ENCODE data around the gene CEP72. TPM values are rescaled to one million over a fixed set of nuclear protein-coding genes. Genes with fewer than 3 reads are reported as not detected.

The CEP72 gene
- total and polyA plus RNA-seq, 5 donors from 2014 or later: 3.2 to 12.3 (median 3.8) TPM

GRCh38 chr5:622946-623522 is 10.9 kb downstream of the CEP72 start:
- Mint-ChIP-seq H3K4me1 (peaks cover 0 to 3% (median 0%) of the 10 kb centered on the region in 4 donors), H3K9me3 (no peaks in the 10 kb centered on the region), H3K27ac (no peak overlapping the region), H3K36me3 (peaks cover 38% of the 10 kb centered on the region), H3K4me3 (no peak overlapping the region), H3K27me3 (no peaks in the 10 kb centered on the region)
- Histone ChIP-seq H3K27ac (ENCODE audit: insufficient read depth, low read length, poor library complexity, severe bottlenecking) (no peak overlapping the region), H3K4me3 (ENCODE audit: low read depth, low read length) (no peak overlapping the region), H3K27me3 (ENCODE audit: control insufficient read depth, insufficient read depth, low read length) (no peaks in the 10 kb centered on the region), H3K36me3 (ENCODE audit: control insufficient read depth, insufficient read depth, low read length) (peaks cover 26% of the 10 kb centered on the region), H3K9me3 (ENCODE audit: control insufficient read depth in 2 of 2, low read length in 2 of 2) (no peaks in the 10 kb centered on the region), H3K4me1 (ENCODE audit: control insufficient read depth, insufficient read depth, low read length, poor library complexity, severe bottlenecking) (no peaks in the 10 kb centered on the region)
- no peak for ATAC-seq (ENCODE audit: low read depth in 2 of 2)
- DNase-seq: no peak

GRCh38 chr5:623531-623930 is 11.4 kb downstream of the CEP72 start:
- Histone ChIP-seq H3K27me3 (ENCODE audit: control insufficient read depth, insufficient read depth, low read length) (no peaks in the 10 kb centered on the region), H3K36me3 (ENCODE audit: control insufficient read depth, insufficient read depth, low read length) (peaks cover 26% of the 10 kb centered on the region), H3K4me1 (ENCODE audit: control insufficient read depth, insufficient read depth, low read length, poor library complexity, severe bottlenecking) (no peaks in the 10 kb centered on the region), H3K27ac (ENCODE audit: insufficient read depth, low read length, poor library complexity, severe bottlenecking) (no peak overlapping the region), H3K4me3 (ENCODE audit: low read depth, low read length) (no peak overlapping the region), H3K9me3 (ENCODE audit: control insufficient read depth in 2 of 2, low read length in 2 of 2) (no peaks in the 10 kb centered on the region)
- H3K9me3 Mint-ChIP-seq: no peaks in the 10 kb centered on the region
- no peaks in the 10 kb centered on the region for H3K27me3 Mint-ChIP-seq
- DNase-seq (no peak), ATAC-seq (ENCODE audit: low read depth in 2 of 2) (no peak)
- no peak overlapping the region for H3K27ac Mint-ChIP-seq
- no peaks in the 10 kb centered on the region for H3K4me1 Mint-ChIP-seq
- no peak overlapping the region for H3K4me3 Mint-ChIP-seq
- peaks cover 33% of the 10 kb centered on the region for H3K36me3 Mint-ChIP-seq

- ATAC-seq (ENCODE audit: low read depth in 2 of 2) (no peak), DNase-seq (no peak)
- Mint-ChIP-seq H3K36me3 (peaks cover 32% of the 10 kb centered on the region), H3K27me3 (no peaks in the 10 kb centered on the region), H3K27ac (no peak overlapping the region), H3K9me3 (no peaks in the 10 kb centered on the region), H3K4me3 (no peak overlapping the region), H3K4me1 (no peaks in the 10 kb centered on the region)
- peaks cover 26% of the 10 kb centered on the region for H3K36me3 ChIP-seq (ENCODE audit: control insufficient read depth, insufficient read depth, low read length)
- H3K27me3 ChIP-seq (ENCODE audit: control insufficient read depth, insufficient read depth, low read length): no peaks in the 10 kb centered on the region
- H3K4me3 ChIP-seq (ENCODE audit: low read depth, low read length): no peak overlapping the region
- H3K4me1 ChIP-seq (ENCODE audit: control insufficient read depth, insufficient read depth, low read length, poor library complexity, severe bottlenecking): no peaks in the 10 kb centered on the region
- H3K9me3 ChIP-seq (ENCODE audit: control insufficient read depth in 2 of 2, low read length in 2 of 2): no peaks in the 10 kb centered on the region
- no peak overlapping the region for H3K27ac ChIP-seq (ENCODE audit: insufficient read depth, low read length, poor library complexity, severe bottlenecking)
Measured at GRCh38 chr5:624118-624950, 12.2 kb downstream of the CEP72 start.

GRCh38 chr5:624951-625230 is 12.8 kb downstream of the CEP72 start:
- H3K27ac ChIP-seq (ENCODE audit: insufficient read depth, low read length, poor library complexity, severe bottlenecking): no peak overlapping the region
- H3K4me1 ChIP-seq (ENCODE audit: control insufficient read depth, insufficient read depth, low read length, poor library complexity, severe bottlenecking): no peaks in the 10 kb centered on the region
- DNase-seq (no peak), ATAC-seq (ENCODE audit: low read depth in 2 of 2) (no peak)
- no peak overlapping the region for H3K27ac Mint-ChIP-seq
- H3K27me3 ChIP-seq (ENCODE audit: control insufficient read depth, insufficient read depth, low read length): no peaks in the 10 kb centered on the region
- H3K4me3 Mint-ChIP-seq: no peak overlapping the region
- no peaks in the 10 kb centered on the region for H3K9me3 ChIP-seq (ENCODE audit: control insufficient read depth in 2 of 2, low read length in 2 of 2)
- peaks cover 25% of the 10 kb centered on the region for H3K36me3 ChIP-seq (ENCODE audit: control insufficient read depth, insufficient read depth, low read length)
- H3K36me3 Mint-ChIP-seq: peaks cover 27% of the 10 kb centered on the region
- H3K4me3 ChIP-seq (ENCODE audit: low read depth, low read length): no peak overlapping the region
- H3K27me3 Mint-ChIP-seq: no peaks in the 10 kb centered on the region
- no peaks in the 10 kb centered on the region for H3K9me3 Mint-ChIP-seq
- H3K4me1 Mint-ChIP-seq: no peaks in the 10 kb centered on the region

- H3K9me3 ChIP-seq (ENCODE audit: control insufficient read depth in 2 of 2, low read length in 2 of 2): no peaks in the 10 kb centered on the region
- no peaks in the 10 kb centered on the region for H3K27me3 ChIP-seq (ENCODE audit: control insufficient read depth, insufficient read depth, low read length)
- Mint-ChIP-seq H3K36me3 (peaks cover 24% of the 10 kb centered on the region), H3K4me3 (no peak overlapping the region), H3K27me3 (no peaks in the 10 kb centered on the region), H3K27ac (no peak overlapping the region), H3K9me3 (no peaks in the 10 kb centered on the region), H3K4me1 (no peaks in the 10 kb centered on the region)
- no peak overlapping the region for H3K4me3 ChIP-seq (ENCODE audit: low read depth, low read length)
- no peak for ATAC-seq (ENCODE audit: low read depth in 2 of 2)
- no peak for DNase-seq
- peaks cover 18% of the 10 kb centered on the region for H3K36me3 ChIP-seq (ENCODE audit: control insufficient read depth, insufficient read depth, low read length)
- no peaks in the 10 kb centered on the region for H3K4me1 ChIP-seq (ENCODE audit: control insufficient read depth, insufficient read depth, low read length, poor library complexity, severe bottlenecking)
- no peak overlapping the region for H3K27ac ChIP-seq (ENCODE audit: insufficient read depth, low read length, poor library complexity, severe bottlenecking)
Measured at GRCh38 chr5:625516-625915, 13.4 kb downstream of the CEP72 start.

GRCh38 chr5:626850-627249 is 14.7 kb downstream of the CEP72 start:
- Mint-ChIP-seq H3K27ac (no peak overlapping the region), H3K4me3 (peak overlapping the region in 1 of 4 donors; percentile 58), H3K9me3 (no peaks in the 10 kb centered on the region), H3K4me1 (no peaks in the 10 kb centered on the region), H3K36me3 (peaks cover 23% of the 10 kb centered on the region), H3K27me3 (no peaks in the 10 kb centered on the region)
- Histone ChIP-seq H3K4me3 (ENCODE audit: low read depth, low read length) (no peak overlapping the region), H3K27ac (ENCODE audit: insufficient read depth, low read length, poor library complexity, severe bottlenecking) (no peak overlapping the region), H3K27me3 (ENCODE audit: control insufficient read depth, insufficient read depth, low read length) (no peaks in the 10 kb centered on the region), H3K4me1 (ENCODE audit: control insufficient read depth, insufficient read depth, low read length, poor library complexity, severe bottlenecking) (no peaks in the 10 kb centered on the region), H3K9me3 (ENCODE audit: control insufficient read depth in 2 of 2, low read length in 2 of 2) (no peaks in the 10 kb centered on the region), H3K36me3 (ENCODE audit: control insufficient read depth, insufficient read depth, low read length) (peaks cover 9% of the 10 kb centered on the region)
- ATAC-seq (ENCODE audit: low read depth in 2 of 2) (no peak), DNase-seq (no peak)

GRCh38 chr5:627840-628239 is 15.7 kb downstream of the CEP72 start:
- peaks cover 9% of the 10 kb centered on the region for H3K36me3 ChIP-seq (ENCODE audit: control insufficient read depth, insufficient read depth, low read length)
- no peak for ATAC-seq (ENCODE audit: low read depth in 2 of 2)
- H3K4me3 Mint-ChIP-seq: no peak overlapping the region
- no peaks in the 10 kb centered on the region for H3K4me1 ChIP-seq (ENCODE audit: control insufficient read depth, insufficient read depth, low read length, poor library complexity, severe bottlenecking)
- no peaks in the 10 kb centered on the region for H3K4me1 Mint-ChIP-seq
- peaks cover 19% of the 10 kb centered on the region for H3K36me3 Mint-ChIP-seq
- H3K27me3 Mint-ChIP-seq: no peaks in the 10 kb centered on the region
- no peak for DNase-seq
- no peaks in the 10 kb centered on the region for H3K9me3 ChIP-seq (ENCODE audit: control insufficient read depth in 2 of 2, low read length in 2 of 2)
- no peaks in the 10 kb centered on the region for H3K9me3 Mint-ChIP-seq
- H3K4me3 ChIP-seq (ENCODE audit: low read depth, low read length): no peak overlapping the region
- H3K27me3 ChIP-seq (ENCODE audit: control insufficient read depth, insufficient read depth, low read length): no peaks in the 10 kb centered on the region
- no peak overlapping the region for H3K27ac Mint-ChIP-seq
- H3K27ac ChIP-seq (ENCODE audit: insufficient read depth, low read length, poor library complexity, severe bottlenecking): no peak overlapping the region

Data from CD4-positive, CD25-positive, alpha-beta regulatory T cell (primary cell).